GM12892 (cell line): ENCODE results near the gene SORCS2.

Experiments
- POLR2A ChIP-seq: IDR thresholded peaks from 2 replicates; pipeline ENCODE4 v1.6.1; 2011; ENCODE audit warnings: low read depth, low read length, control low read depth
- POLR2AphosphoS5 ChIP-seq: IDR thresholded peaks from 2 replicates; pipeline ENCODE4 v1.6.1; 2011; ENCODE audit warnings: low read depth, low read length, control low read depth

DNA sequence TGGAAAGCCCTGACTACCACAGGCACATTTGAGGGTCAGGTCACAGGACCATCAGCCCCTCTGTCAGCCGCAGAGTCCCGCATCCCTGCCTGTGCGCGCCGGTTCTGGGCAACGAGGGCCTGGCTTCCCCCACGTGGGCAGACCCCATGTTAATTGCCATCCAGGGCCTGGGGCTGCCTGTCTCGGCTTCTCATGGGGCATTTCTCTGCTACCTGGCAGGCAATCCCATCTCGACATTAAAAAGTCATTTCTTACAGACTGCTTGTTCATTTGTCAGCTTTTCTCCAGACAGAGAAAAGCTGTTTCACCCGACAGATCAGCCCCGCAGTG is 45.6 kb upstream of the SORCS2 start:
- no peak for TF ChIP-seq POLR2A
- TF ChIP-seq POLR2AphosphoS5, result no peak
